AG04449 (cell line): ENCODE results near the gene HLA-F.

Experiments
- CTCF ChIA-PET: fragments of 350-600 bp; formaldehyde crosslinking; extraction: SDS; loops from one replicate; lab custom pipeline; 2021; ENCODE audit warnings: antibody characterized with exemption; lab: Yijun Ruan, JAX
- POLR2A ChIA-PET: fragments of 400-600, 350-600 bp; formaldehyde crosslinking; extraction: SDS; loops from one replicate; lab custom pipeline; 2020; ENCODE audit warnings: antibody characterized with exemption, inconsistent platforms; lab: Yijun Ruan, JAX
- DNase-seq: peaks from one replicate; pipeline ENCODE4 v3.0.0-alpha.2; 2010; ENCODE audit warnings: low read depth, low spot score
- H3K4me3 ChIP-seq: 2 replicates; pipeline ENCODE4 v1.5.1; 2011; ENCODE audit warnings: low read depth, mild to moderate bottlenecking, control low read depth, low read length
- CTCF ChIP-seq: IDR thresholded peaks from one replicate; pipeline ENCODE4 v1.5.1; 2011; ENCODE audit warnings: mild to moderate bottlenecking, moderate library complexity, low read length, control low read depth, inconsistent platforms; ENCODE audit not compliant: insufficient read depth; ENCODE audit errors: missing control alignments

Gene HLA-F

DNA sequence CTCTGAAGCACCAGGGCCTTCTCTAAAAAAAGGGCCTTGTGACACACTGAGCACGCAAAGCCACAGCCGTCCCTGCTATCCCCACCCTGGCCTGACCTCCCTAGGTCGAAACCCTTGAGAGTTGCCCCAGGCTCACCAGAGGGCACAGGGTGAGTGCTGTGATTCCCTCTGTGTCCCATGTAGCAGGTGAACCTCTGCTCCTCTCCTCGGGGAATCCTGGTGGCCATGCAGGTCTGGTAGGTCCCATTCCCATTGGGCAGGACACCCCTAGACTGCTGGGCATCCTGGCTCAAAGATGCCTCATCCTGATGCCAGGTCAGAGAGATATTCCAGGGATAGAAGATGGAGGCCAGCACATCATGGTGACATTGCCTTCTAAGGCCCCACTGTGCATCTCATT lies 20.9 kb downstream of the HLA-F start:
- POLR2A ChIA-PET = no interaction called here

DNA sequence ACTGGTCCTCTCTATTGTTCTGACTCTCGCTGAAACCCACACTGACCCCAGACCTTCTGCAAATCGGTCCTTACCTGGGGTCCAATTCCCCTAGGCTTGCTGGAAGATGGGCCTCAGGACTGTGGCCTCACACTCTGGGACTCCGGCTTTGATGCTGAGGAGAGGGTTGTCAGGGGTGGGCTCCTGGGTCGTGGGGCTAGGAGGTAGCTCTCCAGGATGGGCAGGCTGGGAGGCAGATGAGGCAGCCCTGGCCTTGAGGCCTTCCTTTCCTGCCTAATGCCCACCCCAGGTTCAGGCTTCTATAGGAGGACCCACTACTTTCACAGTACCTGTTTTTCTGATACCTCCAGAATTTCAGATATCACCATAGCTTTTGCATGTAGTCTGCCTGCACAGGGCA lies 21.4 kb downstream of the HLA-F start:
- TF ChIP-seq CTCF = no peak
- ChIA-PET POLR2A (no interaction called here), CTCF (interaction anchor here (1.1 kb wide), 1 partner anchor 90 kb away, joined by 3 read pairs; no protein-coding TSS in a partner anchor)
- no peak for DNase-seq
- H3K4me3 ChIP-seq = no peak overlapping the region

More for the DNA sequence above, 20.9 kb downstream of the HLA-F start:
- CTCF ChIA-PET = interaction anchor here (1.1 kb wide), 1 partner anchor 90 kb away, joined by 3 read pairs; no protein-coding TSS in a partner anchor
- no peak overlapping the region for H3K4me3 ChIP-seq
- TF ChIP-seq CTCF = no peak
- DNase-seq = no peak

DNA sequence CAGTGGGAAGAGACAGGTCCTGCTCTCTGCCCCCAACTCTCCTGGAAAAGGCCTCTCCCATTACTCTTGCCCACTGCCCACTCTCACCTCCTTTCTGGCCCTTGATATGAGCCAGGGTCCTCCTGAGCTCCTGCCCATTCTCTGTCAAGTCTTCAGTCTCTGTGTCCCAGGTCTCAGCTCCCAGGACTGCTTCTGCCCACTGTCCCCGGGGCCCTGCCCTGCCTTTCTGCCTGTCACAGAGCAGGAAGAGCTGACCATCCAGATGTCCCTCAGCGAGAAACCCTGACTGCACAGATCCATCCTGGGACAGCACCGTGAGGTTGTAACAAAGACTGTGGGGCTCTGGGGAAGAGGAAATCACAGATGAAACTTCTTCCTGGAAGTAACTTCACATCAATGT lies 22.2 kb downstream of the HLA-F start:
- no peak overlapping the region for H3K4me3 ChIP-seq
- TF ChIP-seq CTCF = no peak
- CTCF ChIA-PET = interaction anchor here (1.1 kb wide), 1 partner anchor 89 kb away, joined by 3 read pairs; no protein-coding TSS in a partner anchor
- POLR2A ChIA-PET = no interaction called here
- no peak for DNase-seq

DNA sequence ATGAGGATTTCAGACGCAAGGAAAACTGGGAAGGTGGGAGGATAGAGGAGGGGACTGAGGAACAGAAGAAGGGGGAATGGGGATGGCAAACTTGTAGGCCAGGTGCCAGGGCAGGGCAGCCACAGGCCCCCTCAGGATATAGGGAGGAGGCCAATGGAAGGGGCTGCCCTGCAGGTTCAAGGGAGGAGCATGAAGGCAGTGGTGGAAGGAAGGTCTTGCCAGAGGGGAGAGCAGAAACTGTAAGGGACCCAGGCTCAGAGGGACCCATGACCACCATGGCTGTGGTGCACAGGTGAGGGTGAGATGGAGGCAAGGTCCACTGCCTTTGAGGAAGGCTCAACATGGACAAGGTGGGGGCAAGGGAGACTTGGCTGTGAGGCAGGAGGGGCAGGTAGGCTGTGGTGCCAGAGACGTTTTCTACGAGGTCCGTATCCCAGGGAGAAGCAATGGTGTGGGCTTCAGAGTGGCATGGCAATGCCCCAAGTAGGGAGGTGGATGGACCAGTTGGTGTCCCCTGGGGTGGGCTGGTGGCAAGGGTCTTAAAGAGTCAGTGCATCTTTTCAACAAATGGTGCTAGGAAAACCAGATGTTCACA lies 22.7 kb downstream of the HLA-F start:
- no peak for TF ChIP-seq CTCF
- ChIA-PET CTCF (no interaction called here), POLR2A (no interaction called here)
- no peak overlapping the region for H3K4me3 ChIP-seq
- DNase-seq = no peak

DNA sequence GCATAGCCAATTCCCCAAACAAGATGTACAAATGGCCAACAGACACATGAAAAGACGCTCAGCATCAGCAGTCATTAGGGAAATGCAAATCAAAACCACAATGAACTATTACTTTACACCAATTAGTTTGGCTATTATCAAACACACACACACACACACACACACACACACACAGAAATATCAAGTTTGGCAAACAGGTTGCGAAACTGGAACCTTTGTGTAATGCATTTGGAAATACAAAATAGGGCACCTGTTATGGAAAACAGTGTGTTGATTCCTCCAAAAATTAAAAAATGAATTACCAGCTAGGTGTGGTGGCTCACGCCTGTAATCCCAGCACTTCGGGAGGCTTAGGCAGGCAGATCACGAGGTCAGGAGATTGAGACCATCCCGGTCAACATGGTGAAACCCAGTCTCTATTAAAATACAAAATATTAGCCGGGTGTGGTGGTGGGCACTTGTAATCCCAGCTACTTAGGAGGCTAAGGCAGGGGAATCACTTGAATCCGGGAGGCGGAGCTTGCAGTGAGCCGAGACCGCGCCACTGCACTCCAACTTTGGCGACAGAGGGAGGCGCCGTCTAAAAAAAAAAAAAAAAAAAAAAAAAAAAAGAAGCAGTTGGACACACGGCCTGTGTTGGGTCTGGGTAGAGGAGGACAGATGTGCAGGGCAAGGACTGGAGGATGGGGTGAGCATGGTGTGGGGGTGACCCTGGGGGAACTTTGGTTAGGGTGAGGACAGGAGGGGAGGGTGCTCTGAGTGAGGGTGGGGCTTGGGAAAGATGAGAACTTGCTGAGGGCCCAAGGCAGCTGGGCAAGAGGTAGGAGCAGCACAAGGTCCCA lies 23.8 kb downstream of the HLA-F start:
- no peak overlapping the region for H3K4me3 ChIP-seq
- no peak for DNase-seq
- no peak for TF ChIP-seq CTCF
- ChIA-PET POLR2A (no interaction called here), CTCF (interaction anchor here (0.8 to 8.2 kb wide), 2 partner anchors 9 to 97 kb away, joined by 3 to 77 read pairs; no protein-coding TSS in a partner anchor)

DNA sequence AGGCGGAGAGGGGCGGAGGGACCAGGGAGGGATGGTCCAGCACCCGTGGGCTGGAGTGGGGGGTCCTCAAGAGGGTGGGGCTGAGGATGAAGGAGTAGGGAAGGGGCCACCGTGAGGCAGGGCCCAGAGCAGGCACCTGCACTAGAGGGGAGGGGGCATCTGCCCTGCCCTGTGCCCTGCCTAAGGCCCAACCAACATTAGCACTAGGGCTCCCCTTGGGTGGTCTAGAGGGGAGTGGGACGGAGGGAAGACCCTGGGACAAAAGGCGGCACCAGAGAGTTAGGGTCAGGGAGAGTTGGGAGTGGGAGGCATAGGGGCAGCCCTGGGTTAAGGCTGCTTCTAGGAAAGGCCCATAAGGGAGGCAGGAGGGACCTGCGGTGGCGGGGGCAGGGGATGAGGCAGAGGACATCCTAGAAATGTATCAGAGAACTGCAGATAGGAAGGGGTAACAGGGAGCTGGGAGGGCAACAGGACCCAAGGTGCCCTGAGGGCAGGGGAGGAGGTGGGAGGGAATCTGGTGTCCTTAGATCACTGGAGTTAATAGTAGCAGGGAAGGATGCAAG lies 24.5 kb downstream of the HLA-F start:
- TF ChIP-seq CTCF = no peak
- ChIA-PET POLR2A (no interaction called here), CTCF (interaction anchor here (0.7 to 8.2 kb wide), 5 partner anchors 10 to 383 kb away, joined by 3 to 77 read pairs (median 4); no protein-coding TSS in a partner anchor)
- no peak for DNase-seq
- peak overlapping the region; percentile 88 for H3K4me3 ChIP-seq
